IPS-15b (cell line): ENCODE results near the gene IGF2.

ENCODE experiments used
- H3K27me3 ChIP-seq: one replicate; pipeline ENCODE4 v1.6.1; 2013; ENCODE audit warnings: low read length; ENCODE audit not compliant: control insufficient read depth, insufficient read depth
- H3K36me3 ChIP-seq: one replicate; pipeline ENCODE4 v1.6.1; 2013; ENCODE audit warnings: low read length; ENCODE audit not compliant: control insufficient read depth, insufficient read depth
- H3K4me1 ChIP-seq: one replicate; pipeline ENCODE4 v1.6.1; 2013; ENCODE audit warnings: mild to moderate bottlenecking, low read length; ENCODE audit not compliant: control insufficient read depth, insufficient read depth
- H3K4me3 ChIP-seq: one replicate; pipeline ENCODE4 v1.5.1; 2013; ENCODE audit warnings: low read depth, low read length
- H3K9ac ChIP-seq: one replicate; pipeline ENCODE4 v1.6.1; 2013; ENCODE audit warnings: low read depth, mild to moderate bottlenecking, low read length
- H3K9me3 ChIP-seq: one replicate; pipeline ENCODE4 v1.6.1; 2013; ENCODE audit warnings: mild to moderate bottlenecking, low read length; ENCODE audit not compliant: control insufficient read depth, insufficient read depth

The IGF2 gene

DNA sequence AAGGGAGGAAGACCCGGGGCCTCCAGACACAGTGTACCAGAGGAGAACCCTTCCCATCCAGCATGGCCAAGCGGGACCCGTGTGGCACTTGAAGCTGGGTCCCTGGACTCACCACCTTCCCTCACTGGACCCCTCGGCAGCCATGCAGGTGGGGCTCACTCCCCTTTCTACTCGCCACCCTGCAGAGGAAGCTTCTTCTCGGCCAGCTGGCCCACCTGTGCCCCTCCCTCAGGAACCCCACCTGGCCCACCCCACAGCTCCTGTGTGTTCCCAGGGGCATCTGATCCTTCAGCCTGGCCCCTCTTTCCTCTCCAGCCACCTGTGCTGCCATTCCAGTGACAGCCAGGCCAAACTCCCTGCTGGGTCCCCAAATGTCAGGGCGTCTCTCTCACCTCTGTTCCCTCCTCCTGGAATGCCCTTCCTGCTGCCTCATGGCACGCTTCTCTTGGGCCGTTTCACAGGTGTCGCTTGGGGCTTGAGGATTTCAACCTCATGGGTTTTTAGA, 38.0 kb downstream of the IGF2 start:
- no peaks in the 10 kb centered on the region for H3K27me3 ChIP-seq
- no peak overlapping the region for H3K9ac ChIP-seq

DNA sequence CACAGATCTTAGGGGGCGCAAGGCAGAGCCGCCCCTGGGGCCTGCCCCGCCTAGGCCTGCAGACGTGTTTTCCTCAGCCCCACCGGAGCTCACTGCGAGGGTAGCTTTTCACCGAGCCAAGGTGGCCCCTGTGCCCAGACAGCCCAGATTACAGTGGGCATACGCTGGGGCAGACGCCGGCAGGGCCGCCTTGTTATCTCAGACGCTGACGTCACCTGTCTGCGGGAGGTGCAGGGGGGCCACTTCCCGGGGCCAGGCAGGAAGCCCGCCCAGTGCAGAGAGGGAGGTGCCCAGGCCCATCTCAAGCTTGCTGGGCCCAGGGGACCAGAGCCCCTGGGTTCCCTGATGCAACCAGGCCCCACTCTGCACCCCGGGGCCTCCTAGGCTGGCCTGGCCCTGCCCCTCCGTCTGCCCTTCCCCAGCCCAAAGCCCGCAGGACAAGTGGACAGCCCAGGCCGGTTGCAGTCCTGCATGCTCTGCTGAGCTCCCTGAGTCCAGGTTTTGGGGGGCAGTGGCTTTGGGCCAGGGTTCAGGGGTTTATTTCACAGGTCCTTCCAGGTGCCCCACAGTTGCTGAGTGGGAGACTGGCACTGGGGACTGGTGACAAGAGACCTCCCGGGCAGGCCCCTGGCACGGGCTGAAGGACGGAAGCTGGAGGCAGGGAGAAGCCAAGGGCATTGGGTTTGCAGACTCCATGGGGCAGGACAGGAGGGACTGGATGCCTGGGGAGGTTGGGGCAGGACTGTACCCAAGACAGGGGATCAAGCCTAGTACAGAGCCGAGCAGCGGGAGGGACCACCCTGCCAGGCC, 38.6 kb downstream of the IGF2 start:
- Histone ChIP-seq H3K9ac (no peak overlapping the region), H3K27me3 (no peaks in the 10 kb centered on the region), H3K4me1 (peaks cover 3% of the 10 kb centered on the region), H3K4me3 (no peak overlapping the region), H3K9me3 (no peaks in the 10 kb centered on the region), H3K36me3 (no peaks in the 10 kb centered on the region)

More for the DNA sequence above, 38.0 kb downstream of the IGF2 start:
- H3K4me3 ChIP-seq, result no peak overlapping the region
- no peaks in the 10 kb centered on the region for H3K36me3 ChIP-seq
- H3K4me1 ChIP-seq, result peaks cover 3% of the 10 kb centered on the region
- H3K9me3 ChIP-seq, result no peaks in the 10 kb centered on the region

GRCh38 chr11:2099516-2100349, 39.5 kb downstream of the IGF2 start:
- Histone ChIP-seq H3K4me3 (no peak overlapping the region), H3K4me1 (peaks cover 3% of the 10 kb centered on the region), H3K36me3 (no peaks in the 10 kb centered on the region), H3K9ac (no peak overlapping the region), H3K9me3 (no peaks in the 10 kb centered on the region), H3K27me3 (no peaks in the 10 kb centered on the region)

- Histone ChIP-seq H3K4me3 (no peak overlapping the region), H3K4me1 (peaks cover 3% of the 10 kb centered on the region), H3K36me3 (peaks cover 2% of the 10 kb centered on the region), H3K9me3 (no peaks in the 10 kb centered on the region), H3K27me3 (no peaks in the 10 kb centered on the region), H3K9ac (no peak overlapping the region)
Measured at GRCh38 chr11:2098691-2099515, 40.3 kb downstream of the IGF2 start.

- Histone ChIP-seq H3K27me3 (no peaks in the 10 kb centered on the region), H3K4me3 (no peak overlapping the region), H3K4me1 (peaks cover 3% of the 10 kb centered on the region), H3K36me3 (peaks cover 2% of the 10 kb centered on the region), H3K9me3 (no peaks in the 10 kb centered on the region), H3K9ac (no peak overlapping the region)
Measured at GRCh38 chr11:2097998-2098690, 41.0 kb downstream of the IGF2 start.

DNA sequence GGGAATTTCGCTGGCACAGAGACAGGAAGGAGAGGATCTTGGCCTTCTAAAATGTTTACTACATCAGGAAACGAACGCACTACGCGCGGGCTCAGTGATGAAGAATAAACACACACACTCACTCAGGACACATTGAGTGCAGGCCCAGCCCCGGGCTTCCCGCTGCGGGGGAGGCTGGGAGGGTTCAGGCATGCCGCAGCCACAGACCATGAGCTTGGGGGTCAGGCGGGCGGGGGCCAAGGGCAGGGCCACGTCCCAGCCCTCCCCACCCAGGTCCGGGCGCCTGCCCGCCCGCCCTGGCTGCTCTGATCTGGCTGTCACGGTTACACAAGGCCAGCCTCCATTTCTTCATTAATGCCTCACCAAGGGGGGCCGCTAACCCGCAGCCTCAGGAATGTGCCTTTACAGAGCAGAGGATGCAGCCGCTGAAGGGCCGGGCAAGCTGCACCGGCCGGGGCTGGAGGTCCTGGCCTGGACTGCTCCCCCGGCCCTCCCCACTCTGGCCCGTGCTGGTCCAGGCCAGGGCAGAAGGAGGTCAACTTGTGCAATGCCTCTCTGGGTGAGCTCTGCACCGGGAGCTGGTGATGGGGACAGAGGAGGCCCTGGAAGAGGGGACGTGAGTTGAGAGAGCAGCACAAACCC, 41.7 kb downstream of the IGF2 start:
- H3K9ac ChIP-seq, result peak overlapping the region; percentile 24
- no peak overlapping the region for H3K4me3 ChIP-seq

DNA sequence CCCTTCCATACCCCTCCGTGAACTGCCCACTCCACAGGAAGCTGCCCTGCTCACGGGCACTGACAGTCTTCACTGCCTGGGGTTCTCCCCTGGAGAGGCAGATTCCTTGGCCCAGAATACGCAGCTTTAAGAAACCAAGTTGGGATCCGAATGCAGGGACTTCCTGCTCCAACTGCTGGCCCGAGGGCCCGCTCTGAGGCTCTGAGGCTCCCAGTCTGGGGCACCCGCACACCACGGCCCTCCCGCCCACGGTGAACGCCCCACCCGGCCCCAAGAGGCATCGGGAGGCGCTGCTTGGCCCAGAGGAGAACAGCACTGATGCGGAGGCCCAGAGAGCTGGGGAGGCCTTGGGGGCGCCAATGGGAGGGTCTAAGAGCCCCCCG, 42.3 kb downstream of the IGF2 start:
- H3K36me3 ChIP-seq, result peaks cover 2% of the 10 kb centered on the region
- peak overlapping the region; percentile 24 for H3K9ac ChIP-seq
- no peaks in the 10 kb centered on the region for H3K9me3 ChIP-seq
- H3K27me3 ChIP-seq, result no peaks in the 10 kb centered on the region
- no peak overlapping the region for H3K4me3 ChIP-seq
- H3K4me1 ChIP-seq, result peaks cover 3% of the 10 kb centered on the region

More for the DNA sequence above, 41.7 kb downstream of the IGF2 start:
- Histone ChIP-seq H3K9me3 (no peaks in the 10 kb centered on the region), H3K27me3 (no peaks in the 10 kb centered on the region), H3K36me3 (peaks cover 2% of the 10 kb centered on the region), H3K4me1 (peaks cover 3% of the 10 kb centered on the region)

- H3K27me3 ChIP-seq, result no peaks in the 10 kb centered on the region
- H3K4me1 ChIP-seq, result peaks cover 3% of the 10 kb centered on the region
- H3K9me3 ChIP-seq, result no peaks in the 10 kb centered on the region
- H3K9ac ChIP-seq, result no peak overlapping the region
- H3K4me3 ChIP-seq, result no peak overlapping the region
- H3K36me3 ChIP-seq, result peaks cover 2% of the 10 kb centered on the region
Measured at GRCh38 chr11:2096011-2096918, 42.9 kb downstream of the IGF2 start.

- Histone ChIP-seq H3K4me1 (peaks cover 3% of the 10 kb centered on the region), H3K9ac (no peak overlapping the region), H3K27me3 (no peaks in the 10 kb centered on the region)
Measured at GRCh38 chr11:2095542-2095941, 43.6 kb downstream of the IGF2 start.

DNA sequence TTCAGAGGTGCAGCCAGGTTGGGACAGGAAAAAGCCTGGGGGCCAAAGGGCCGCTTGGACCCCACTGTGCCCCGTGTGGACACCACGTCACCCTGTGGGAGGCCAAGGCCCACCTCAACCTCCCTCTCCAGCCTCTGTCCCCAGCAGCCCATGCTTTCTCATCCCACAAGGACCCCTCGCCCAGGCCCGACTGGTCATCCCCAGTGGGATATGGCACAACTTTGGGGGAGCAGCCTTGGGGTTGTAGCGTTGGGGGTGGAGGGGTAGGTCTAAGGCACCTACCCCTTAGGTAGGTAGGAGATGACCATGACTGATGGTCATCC, 44.0 kb downstream of the IGF2 start:
- Histone ChIP-seq H3K36me3 (peaks cover 2% of the 10 kb centered on the region), H3K4me1 (peaks cover 3% of the 10 kb centered on the region), H3K27me3 (no peaks in the 10 kb centered on the region), H3K9ac (no peak overlapping the region), H3K4me3 (no peak overlapping the region), H3K9me3 (no peaks in the 10 kb centered on the region)

More at GRCh38 chr11:2095542-2095941, 43.6 kb downstream of the IGF2 start:
- H3K36me3 ChIP-seq, result peaks cover 2% of the 10 kb centered on the region
- no peak overlapping the region for H3K4me3 ChIP-seq
- H3K9me3 ChIP-seq, result no peaks in the 10 kb centered on the region
